Esophagus muscularis mucosa (tissue), 4 donors: ENCODE results near the gene PRF1. TPM values are rescaled to one million over a fixed set of nuclear protein-coding genes. Genes with fewer than 3 reads are reported as not detected.
"Not testable (repeated sequence)": the region's sequence is repeated elsewhere in the genome, so short reads cannot be mapped to it uniquely, and the experiment has no call there.

Experiments
- DNase-seq: peaks from one replicate; pipeline ENCODE4 v3.0.0-alpha.2; 2017; ENCODE audit errors: extremely low spot score
- H3K27ac ChIP-seq, 4 donors: fragments of 200-600 bp; sonication (generic); replicated peaks in 1 of 4; 1 replicate in 3 of 4; 2 replicates in 1 of 4; pipeline ENCODE4 v1.5.1; 2016 to 2019; ENCODE audit warnings: mild to moderate bottlenecking in 1 of 4
- H3K27me3 ChIP-seq, 4 donors: fragments of 200-600 bp; sonication (generic); one replicate each; pipeline versions ENCODE4 v1.5.1 to v1.6.0; 2016 to 2019
- H3K36me3 ChIP-seq, 4 donors: fragments of 200-600 bp; sonication (generic); one replicate each; pipeline ENCODE4 v1.5.1; 2016 to 2019
- H3K4me1 ChIP-seq, 4 donors: fragments of 200-600 bp; sonication (generic); one replicate each; pipeline ENCODE4 v1.5.1; 2016 to 2019
- H3K4me3 ChIP-seq, 4 donors: fragments of 200-600 bp; sonication (generic); 1 replicate in 2 of 4; 2 replicates in 2 of 4; pipeline ENCODE4 v1.5.1; 2016 to 2019; ENCODE audit warnings: mild to moderate bottlenecking in 4 of 4, moderate library complexity in 1 of 4
- H3K9me3 ChIP-seq, 4 donors: fragments of 200-600 bp; sonication (generic); 1 replicate in 3 of 4; 2 replicates in 1 of 4; pipeline ENCODE4 v1.5.1; 2016 to 2019
- CTCF ChIP-seq, 3 experiments: fragments of 200-600 bp in 2 of 3; fragments of 450-650 bp in 1 of 3; sonication (generic) in 2 of 3; IDR thresholded peaks; one replicate each; pipeline ENCODE4 v1.5.1; 2017 to 2019; ENCODE audit warnings: antibody characterized with exemption in 3 of 3, mild to moderate bottlenecking in 2 of 3, moderate library complexity in 1 of 3
- EP300 ChIP-seq: sonication (generic); formaldehyde crosslinking; IDR thresholded peaks from one replicate; pipeline ENCODE4 v1.6.1; 2017; ENCODE audit warnings: antibody characterized with exemption
- POLR2A ChIP-seq: fragments of 450-650 bp; IDR thresholded peaks from one replicate; pipeline ENCODE4 v1.6.1; 2017; ENCODE audit warnings: antibody characterized with exemption, moderate library complexity, mild to moderate bottlenecking, low read depth
- POLR2AphosphoS5 ChIP-seq, 2 donors: sonication (generic); formaldehyde crosslinking; IDR thresholded peaks; one replicate each; pipeline ENCODE4 v1.6.1; 2017; ENCODE audit warnings: antibody characterized with exemption in 2 of 2
- WGBS: methylation state at CpG from one replicate; pipeline ENCODE4 v1.1.5; 2018; 5-methylcytosine and 5-hydroxymethylcytosine counted together
- intact Hi-C: fragments of 100-400 bp; cut with DNase I; formaldehyde crosslinking; loops from one replicate; pipeline ENCODE4 v1.15.1; 2023
- total RNA-seq, 4 donors: library from RNA; depleted of rRNA; stranded (reverse); fragments of >200 nt; gene quantifications; one replicate each; pipeline versions ENCODE4 v1.1.0 to v1.2.1, GENCODE V29; 2016

PRF1 gene
- total RNA-seq, 4 donors from 2014 or later: 1.2 to 15.2 (median 2.4) TPM

GRCh38 chr10:70617798-70618568, 15.4 kb upstream of the PRF1 start:
- intact Hi-C loops: no loop called here
- 54% methylated on average over 7 of the region's 7 CpGs for WGBS

GRCh38 chr10:70616761-70617160, 14.2 kb upstream of the PRF1 start:
- no peaks in the 10 kb centered on the region for H3K4me1 ChIP-seq
- peaks cover 0 to 3% (median 0%) of the 10 kb centered on the region in 4 donors for H3K27me3 ChIP-seq
- no peak for TF ChIP-seq POLR2AphosphoS5 (IDR thresholded peaks at IDR 0.05)
- H3K27ac ChIP-seq: no peak overlapping the region
- no peak for DNase-seq
- WGBS: 98% methylated on average over 4 of the region's 4 CpGs
- intact Hi-C loops: no loop called here
- H3K36me3 ChIP-seq: no peaks in the 10 kb centered on the region
- H3K9me3 ChIP-seq: peaks cover 0 to 18% (median 11%) of the 10 kb centered on the region in 4 donors
- H3K4me3 ChIP-seq: no peak overlapping the region

More at GRCh38 chr10:70617798-70618568, 15.4 kb upstream of the PRF1 start:
- Histone ChIP-seq H3K4me1 (no peaks in the 10 kb centered on the region), H3K9me3 (peaks cover 0 to 18% (median 11%) of the 10 kb centered on the region in 4 donors), H3K4me3 (no peak overlapping the region), H3K36me3 (no peaks in the 10 kb centered on the region), H3K27me3 (peaks cover 0 to 3% (median 0%) of the 10 kb centered on the region in 4 donors), H3K27ac (no peak overlapping the region)
- DNase-seq: no peak
- no peak for TF ChIP-seq POLR2A
- no peak for TF ChIP-seq EP300
- TF ChIP-seq CTCF (IDR thresholded peaks at IDR 0.05): no peak
- TF ChIP-seq POLR2AphosphoS5 (IDR thresholded peaks at IDR 0.05): no peak

GRCh38 chr10:70615784-70616522, 13.4 kb upstream of the PRF1 start:
- no peak overlapping the region for H3K27ac ChIP-seq

GRCh38 chr10:70615211-70615610, 12.7 kb upstream of the PRF1 start:
- Histone ChIP-seq H3K27ac (no peak overlapping the region), H3K9me3 (peaks cover 0 to 10% (median 5%) of the 10 kb centered on the region in 4 donors), H3K4me3 (no peak overlapping the region), H3K27me3 (peaks cover 0 to 3% (median 0%) of the 10 kb centered on the region in 4 donors), H3K36me3 (no peaks in the 10 kb centered on the region), H3K4me1 (no peaks in the 10 kb centered on the region)
- TF ChIP-seq POLR2AphosphoS5 (IDR thresholded peaks at IDR 0.05) (no peak), EP300 (no peak), POLR2A (no peak), CTCF (IDR thresholded peaks at IDR 0.05) (no peak)
- intact Hi-C loops: no loop called here
- WGBS: 95% methylated on average over 2 of the region's 2 CpGs
- no peak for DNase-seq

More at GRCh38 chr10:70615784-70616522, 13.4 kb upstream of the PRF1 start:
- DNase-seq: no peak
- no peak for TF ChIP-seq CTCF (IDR thresholded peaks at IDR 0.05)
- TF ChIP-seq EP300: no peak
- TF ChIP-seq POLR2A: no peak
- no peak for TF ChIP-seq POLR2AphosphoS5 (IDR thresholded peaks at IDR 0.05)
- Histone ChIP-seq H3K4me1 (no peaks in the 10 kb centered on the region), H3K27me3 (peaks cover 0 to 3% (median 0%) of the 10 kb centered on the region in 4 donors), H3K9me3 (peaks cover 0 to 17% (median 10%) of the 10 kb centered on the region in 4 donors), H3K4me3 (no peak overlapping the region), H3K36me3 (no peaks in the 10 kb centered on the region)
- WGBS: 64% methylated on average over 7 of the region's 7 CpGs
- intact Hi-C loops: no loop called here

GRCh38 chr10:70614364-70614763, 11.8 kb upstream of the PRF1 start:
- H3K27me3 ChIP-seq, intact Hi-C loops, H3K4me3 ChIP-seq, H3K9me3 ChIP-seq, H3K4me1 ChIP-seq, H3K27ac ChIP-seq, H3K36me3 ChIP-seq, DNase-seq: not testable (repeated sequence)
- WGBS: 88% methylated on average over 3 of the region's 3 CpGs
